SH-SY5Y (cell line): ENCODE measurements around the gene ADGRL3.

ENCODE experiments used
- GATA2 ChIP-seq: IDR thresholded peaks from 2 replicates; pipeline ENCODE4 v1.6.1; 2011; ENCODE audit warnings: mild to moderate bottlenecking, low read depth, low read length
- GATA3 ChIP-seq: IDR thresholded peaks from 2 replicates; pipeline ENCODE4 v1.6.1; 2011; ENCODE audit warnings: low read depth, mild to moderate bottlenecking, low read length, moderate library complexity

DNA sequence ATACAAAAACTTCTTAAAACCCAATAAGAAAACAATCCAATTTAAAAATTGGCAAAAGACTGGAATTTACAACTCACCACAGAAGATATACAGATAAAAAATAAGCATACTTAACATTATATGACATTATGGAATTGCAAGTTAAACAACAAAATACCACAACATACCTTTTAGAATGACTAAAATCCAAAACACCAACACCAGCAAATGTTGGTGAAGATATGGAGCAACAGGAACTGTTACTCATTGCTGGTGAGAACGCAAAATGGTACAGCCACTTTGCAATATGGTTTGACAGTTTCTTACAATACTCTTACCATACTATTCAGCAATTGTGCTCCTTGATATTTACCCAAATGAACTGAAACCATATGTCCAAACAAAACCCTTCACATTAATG lies 112.4 kb downstream of the ADGRL3 start:
- no peak for TF ChIP-seq GATA2
- no peak for TF ChIP-seq GATA3
